Central memory CD4-positive, alpha-beta T cell (primary cell): ENCODE data around the gene CCSER1.
"Not testable (repeated sequence)": the region's sequence is repeated elsewhere in the genome, so short reads cannot be mapped to it uniquely, and the experiment has no call there.

Source experiments
- DNase-seq: peaks from one replicate; pipeline ENCODE4 v3.0.0; 2022

Gene CCSER1

DNA sequence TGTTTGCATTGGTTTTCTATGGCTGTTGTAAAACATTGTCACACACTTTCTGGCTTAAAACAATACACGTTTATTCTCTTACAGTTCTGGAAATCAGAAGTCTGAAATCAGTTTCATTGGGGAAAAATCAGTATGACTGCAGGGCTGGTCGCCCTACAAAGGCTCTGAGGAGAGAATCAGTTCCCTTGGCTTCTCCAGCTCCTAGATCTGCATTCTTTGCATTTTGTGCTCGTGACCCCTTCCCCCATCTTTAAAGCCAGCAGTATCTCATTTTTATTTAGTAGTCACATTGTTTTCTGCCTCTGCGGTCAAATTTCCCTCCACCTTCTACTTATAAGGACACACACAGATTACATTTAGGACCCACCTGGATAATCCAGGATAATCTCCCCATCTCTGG lies 1326.9 kb downstream of the CCSER1 start:
- no peak for DNase-seq

DNA sequence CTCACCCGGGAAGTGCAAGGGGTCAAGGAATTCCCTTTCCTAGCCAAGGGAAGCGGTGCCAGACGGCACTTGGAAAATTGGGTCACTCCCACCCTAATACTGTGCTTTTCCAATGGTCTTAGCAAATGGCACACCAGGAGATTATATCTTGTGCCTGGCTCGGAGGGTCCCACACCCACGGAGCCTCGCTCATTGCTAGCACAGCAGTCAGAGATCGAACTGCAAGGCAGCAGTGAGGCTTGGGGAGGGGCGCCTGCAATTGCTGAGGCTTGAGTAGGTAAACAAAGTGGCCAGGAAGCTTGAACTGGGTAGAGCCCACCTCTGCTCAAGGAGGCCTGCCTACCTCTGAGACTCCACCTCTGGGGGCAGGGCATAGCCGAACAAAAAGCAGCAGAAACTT lies 1335.4 kb downstream of the CCSER1 start:
- DNase-seq = not testable (repeated sequence)

- DNase-seq = no peak
Measured at GRCh38 chr4:91470671-91471070, 1343.5 kb downstream of the CCSER1 start.

DNA sequence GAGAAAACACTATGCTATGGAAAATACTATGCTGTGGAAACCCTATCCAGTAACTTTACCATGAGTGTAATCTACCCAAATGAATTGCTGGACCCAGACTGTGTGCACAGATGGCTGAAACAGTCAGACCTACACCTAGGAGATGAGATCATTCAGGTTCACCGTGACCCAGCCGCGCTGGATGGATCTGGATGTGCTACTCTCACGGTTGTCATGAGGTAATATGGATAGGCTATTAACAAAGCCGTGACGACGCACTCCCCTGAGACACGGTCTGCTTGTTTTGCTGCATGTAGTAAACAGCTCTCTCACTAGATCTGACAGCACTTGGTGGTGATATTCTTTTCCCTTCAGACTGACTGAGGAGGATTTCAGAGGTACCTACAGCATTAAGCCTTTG lies 1344.1 kb downstream of the CCSER1 start:
- DNase-seq = no peak

DNA sequence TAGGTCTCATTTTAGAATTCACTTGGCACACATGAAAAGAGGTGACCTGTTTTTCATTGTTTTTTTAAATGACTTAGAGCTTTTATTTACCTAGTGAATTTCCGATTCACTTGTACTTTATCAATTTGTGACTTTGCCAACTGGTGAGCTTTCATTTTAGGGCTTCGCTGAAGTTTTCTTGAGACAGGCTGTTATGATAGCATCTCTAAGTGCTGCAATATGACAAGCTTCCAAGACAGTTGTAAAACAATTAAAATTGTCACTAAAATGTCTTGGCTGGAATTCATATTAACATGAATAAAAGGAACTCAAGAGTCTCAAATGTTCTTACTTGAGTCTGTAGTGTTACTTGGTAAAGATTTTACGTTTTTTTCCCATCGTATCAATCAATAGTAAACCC lies 1344.9 kb downstream of the CCSER1 start:
- DNase-seq = no peak

DNA sequence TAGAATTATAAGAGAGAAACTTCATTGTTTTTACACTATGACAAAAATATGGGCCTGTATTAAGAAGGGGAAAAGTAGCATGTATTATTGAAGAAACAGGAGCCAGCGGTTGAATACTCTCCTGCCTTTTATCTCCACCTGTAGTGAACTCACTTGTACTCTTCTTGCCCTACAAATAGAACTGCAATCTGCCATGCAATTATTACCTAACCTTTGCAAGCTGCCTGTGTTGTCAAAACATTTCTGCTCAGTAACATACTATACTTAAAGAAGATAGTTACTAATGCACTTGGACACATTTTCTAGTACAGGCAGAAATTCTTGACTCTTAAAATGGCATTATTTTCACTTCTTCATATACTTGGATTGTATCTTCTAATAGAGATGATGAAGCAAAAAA lies 1358.2 kb downstream of the CCSER1 start:
- no peak for DNase-seq

- no peak for DNase-seq
Measured at GRCh38 chr4:91488946-91489345, 1361.8 kb downstream of the CCSER1 start.

DNA sequence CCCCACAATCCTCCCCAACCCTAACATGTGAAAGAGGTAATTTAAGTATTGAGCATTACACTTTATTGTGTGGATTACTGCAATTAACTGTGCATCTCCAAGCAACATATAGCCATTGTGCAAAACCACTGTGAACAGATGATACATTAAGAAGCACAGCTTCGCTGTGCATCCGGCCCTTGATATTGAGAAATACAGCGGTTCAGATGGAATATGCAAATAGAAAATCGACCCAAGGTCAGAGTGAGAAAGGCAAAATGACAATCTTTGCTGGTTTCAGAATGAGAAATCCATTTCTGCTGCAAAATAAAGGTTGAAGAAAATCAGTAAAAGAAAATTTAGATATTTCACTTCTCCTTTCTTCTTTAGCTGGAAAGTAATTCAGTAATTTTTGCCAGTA lies 1370.7 kb downstream of the CCSER1 start:
- DNase-seq = no peak

GRCh38 chr4:91502365-91502764 lies 1375.2 kb downstream of the CCSER1 start:
- DNase-seq = no peak

DNA sequence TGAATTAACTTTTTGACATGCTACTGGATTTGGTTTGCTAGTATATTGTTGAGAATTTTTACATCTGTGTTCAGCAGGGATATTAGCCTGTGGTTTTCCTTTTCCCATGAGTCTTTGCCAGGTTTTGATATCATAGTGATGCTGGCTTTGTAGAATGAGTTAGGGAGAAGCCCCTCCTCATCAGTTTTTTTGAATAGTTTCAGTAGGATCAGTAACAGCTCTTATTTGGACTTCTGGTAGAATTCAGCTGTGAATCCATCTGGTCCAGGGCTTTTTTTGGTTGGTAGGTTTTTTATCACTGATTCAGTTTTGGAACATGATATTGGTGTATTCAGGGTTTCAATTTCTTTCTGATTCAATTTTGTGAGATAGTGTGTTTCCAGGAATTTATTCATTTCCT lies 1386.1 kb downstream of the CCSER1 start:
- no peak for DNase-seq

DNA sequence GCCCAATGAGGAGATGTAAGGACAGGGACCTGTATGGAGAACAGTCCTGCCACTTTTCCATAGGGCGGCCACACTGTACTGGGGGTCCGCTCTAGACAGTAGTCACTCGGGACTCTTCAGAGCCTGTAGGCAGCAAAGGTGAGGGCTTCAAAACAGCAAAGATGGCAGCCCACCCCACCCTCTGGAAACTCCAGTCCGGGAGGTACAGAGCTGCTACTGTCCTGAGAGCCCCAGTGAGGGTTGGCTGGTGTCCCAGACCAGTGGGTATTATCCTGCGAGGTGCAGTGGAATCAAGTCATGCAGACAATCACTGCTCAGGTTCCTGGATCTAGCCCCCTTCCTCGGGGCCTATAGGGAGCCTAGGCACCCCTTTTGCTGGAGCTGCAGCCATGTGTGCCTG lies 1392.0 kb downstream of the CCSER1 start:
- DNase-seq = no peak

GRCh38 chr4:91525621-91526020 lies 1398.4 kb downstream of the CCSER1 start:
- no peak for DNase-seq

GRCh38 chr4:91527056-91527455 lies 1399.9 kb downstream of the CCSER1 start:
- DNase-seq = no peak

DNA sequence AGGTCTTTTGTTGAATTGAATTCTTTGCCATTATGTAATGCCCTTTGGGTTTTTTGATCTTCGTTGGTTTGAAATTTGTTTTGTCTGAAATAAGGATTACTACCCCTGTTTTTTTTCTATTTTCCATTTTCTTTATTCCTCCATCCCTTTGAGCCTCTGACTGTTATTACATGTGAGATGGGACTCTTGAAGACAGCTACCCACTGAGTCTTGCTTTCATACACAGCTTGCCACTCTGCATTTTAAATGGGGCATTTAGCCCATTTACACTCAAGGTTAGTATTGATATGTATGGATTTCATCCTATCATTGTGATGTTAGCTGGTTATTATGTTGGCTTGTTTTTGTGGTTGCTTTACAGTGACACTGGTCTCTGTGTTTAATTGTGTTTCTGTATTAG lies 1440.4 kb downstream of the CCSER1 start:
- no peak for DNase-seq

GRCh38 chr4:91577864-91578263 lies 1450.7 kb downstream of the CCSER1 start:
- no peak for DNase-seq

GRCh38 chr4:91590260-91590659 lies 1463.1 kb downstream of the CCSER1 start:
- no peak for DNase-seq

GRCh38 chr4:91592125-91592524 lies 1464.9 kb downstream of the CCSER1 start:
- no peak for DNase-seq

GRCh38 chr4:91596718-91597117 lies 1469.5 kb downstream of the CCSER1 start:
- DNase-seq = no peak

DNA sequence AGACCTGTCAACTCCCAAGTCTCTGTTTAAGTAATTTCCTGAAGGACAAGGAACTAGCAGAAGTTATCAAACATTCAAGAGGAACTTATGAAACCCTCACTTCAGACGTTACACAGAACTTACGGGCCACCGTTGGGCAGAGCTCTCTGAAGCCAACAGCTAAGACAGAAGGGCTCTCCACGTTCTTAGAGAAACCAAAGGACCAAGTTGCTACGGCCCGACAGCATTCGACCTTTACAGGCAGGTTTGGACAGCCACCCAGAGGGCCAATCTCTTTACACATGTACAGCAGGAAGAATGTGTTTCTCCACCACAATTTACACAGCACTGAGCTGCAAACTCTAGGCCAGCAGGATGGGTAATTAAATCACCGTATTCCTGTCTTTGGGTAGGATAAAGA lies 1471.5 kb downstream of the CCSER1 start:
- no peak for DNase-seq

DNA sequence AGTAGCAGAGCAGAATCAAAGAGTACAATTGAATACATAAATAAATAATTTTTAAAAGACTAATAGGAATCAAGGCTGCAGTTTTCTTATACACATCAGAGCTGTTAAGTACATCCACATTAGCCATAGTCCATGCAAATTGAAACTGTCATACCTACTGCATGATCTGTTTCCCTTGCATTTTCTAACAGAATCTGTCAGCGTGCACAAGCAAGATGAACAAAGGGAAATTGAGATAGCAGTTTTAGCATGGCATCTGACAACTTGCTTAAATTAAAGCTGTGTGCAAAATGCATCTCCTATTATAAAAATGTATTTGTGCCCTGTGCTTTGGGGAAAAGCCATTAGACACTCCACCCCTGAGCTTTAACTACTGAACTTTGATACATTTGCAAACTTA lies 1473.1 kb downstream of the CCSER1 start:
- no peak for DNase-seq

DNA sequence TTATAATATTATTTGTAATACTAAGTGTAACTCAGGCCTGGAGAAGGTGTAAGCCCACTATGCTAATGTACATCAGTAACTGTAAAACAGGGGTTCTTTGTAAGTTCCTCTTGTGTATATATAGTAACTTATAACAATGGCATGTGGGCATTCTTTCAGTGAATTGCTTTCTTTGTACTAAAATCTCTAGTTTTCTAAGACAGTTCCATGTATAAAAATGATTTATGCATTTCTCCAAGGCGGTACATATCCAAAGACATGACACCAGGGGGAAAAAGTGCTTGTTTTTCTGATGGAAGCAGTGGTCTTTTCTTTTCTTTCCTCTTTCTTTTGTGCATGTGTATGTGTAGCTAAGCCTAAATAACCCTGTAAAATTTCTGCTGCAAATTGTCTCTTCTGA lies 1474.2 kb downstream of the CCSER1 start:
- no peak for DNase-seq

GRCh38 chr4:91611782-91612181 lies 1484.6 kb downstream of the CCSER1 start:
- DNase-seq = no peak

- DNase-seq = no peak
Measured at GRCh38 chr4:91620952-91621351, 1493.8 kb downstream of the CCSER1 start.

GRCh38 chr4:91621446-91621845 lies 1494.3 kb downstream of the CCSER1 start:
- DNase-seq = no peak

GRCh38 chr4:91622925-91623602 lies 1495.9 kb downstream of the CCSER1 start:
- DNase-seq = no peak

GRCh38 chr4:91623603-91623967 lies 1496.4 kb downstream of the CCSER1 start:
- not testable (repeated sequence) for DNase-seq
